ENCODE measurements around the gene FHL2. TPM values are rescaled to one million over a fixed set of nuclear protein-coding genes. Genes with fewer than 3 reads are reported as not detected.

FHL2 gene
- polyA plus RNA-seq, 1 donor (not counting 4 experiments of a cell fraction or from before 2014, with no cell fraction given), result 132 TPM

GRCh38 chr2:105324101-105324500 is 74.8 kb downstream of the FHL2 start:
- no peak for TF ChIP-seq EZH2 (IDR thresholded peaks at IDR 0.05; ENCODE audit: low read length)
- TF ChIP-seq CTCF (optimal IDR thresholded peaks at IDR 0.05 in 1 of 3, IDR thresholded peaks at IDR 0.05 in 1 of 3, conservative IDR thresholded peaks at IDR 0.05 in 1 of 3; ENCODE audit: extremely low read depth in 1 of 3, insufficient read depth in 2 of 3, low read length in 3 of 3), result no peak
- Histone ChIP-seq H3K4me2 (ENCODE audit: control insufficient read depth, extremely low read depth, insufficient read depth, low read depth, low read length) (peak overlapping the region; percentile 71), H3K9me1 (ENCODE audit: control insufficient read depth, extremely low read depth, insufficient read depth, low read length) (no peaks in the 10 kb centered on the region), H3K9ac (ENCODE audit: control insufficient read depth, extremely low read depth, insufficient read depth, low read length) (peak overlapping the region; percentile 65), H3K36me3 (ENCODE audit: control insufficient read depth in 2 of 2, extremely low read depth in 1 of 2, insufficient read depth in 2 of 2, low read length in 2 of 2) (no peaks in the 10 kb centered on the region), H2AFZ (ENCODE audit: control insufficient read depth, low read length) (no peak overlapping the region), H3K4me3 (ENCODE audit: control insufficient read depth in 2 of 3, extremely low read depth in 1 of 3, insufficient read depth in 2 of 3, low read depth in 1 of 3, low read length in 3 of 3) (peak overlapping the region in 2 of 3 experiments; percentile 34 to 49), H3K27me3 (ENCODE audit: control insufficient read depth, extremely low read depth, insufficient read depth, low read length) (no peaks in the 10 kb centered on the region), H3K9me3 (ENCODE audit: control insufficient read depth, low read depth, low read length) (no peaks in the 10 kb centered on the region), H3K79me2 (ENCODE audit: control insufficient read depth, insufficient read depth, low read length) (peaks cover 75% of the 10 kb centered on the region), H3K4me1 (ENCODE audit: control insufficient read depth, extremely low read depth, insufficient read depth, low read length) (peaks cover 45% of the 10 kb centered on the region), H4K20me1 (ENCODE audit: control insufficient read depth, extremely low read depth, insufficient read depth, low read length) (peaks cover 3% of the 10 kb centered on the region), H3K27ac (ENCODE audit: control insufficient read depth, insufficient read depth, low read length) (peak overlapping the region; percentile 73)
- no peak for FAIRE-seq
- dilution Hi-C loops (cut with MboI; ENCODE audit: extremely low pct_ligation_motif_present, low sequenced_read_pairs), result no loop called here
- no peak for DNase-seq (ENCODE audit: low read depth, low spot score)

GRCh38 chr2:105323111-105323510 is 75.7 kb downstream of the FHL2 start:
- FAIRE-seq, result no peak
- no peaks in the 10 kb centered on the region for H4K20me1 ChIP-seq (ENCODE audit: control insufficient read depth, extremely low read depth, insufficient read depth, low read length)
- H3K79me2 ChIP-seq (ENCODE audit: control insufficient read depth, insufficient read depth, low read length), result peaks cover 72% of the 10 kb centered on the region

More at GRCh38 chr2:105323111-105323510, 75.7 kb downstream of the FHL2 start:
- Histone ChIP-seq H3K9me1 (ENCODE audit: control insufficient read depth, extremely low read depth, insufficient read depth, low read length) (no peaks in the 10 kb centered on the region), H3K4me2 (ENCODE audit: control insufficient read depth, extremely low read depth, insufficient read depth, low read depth, low read length) (no peak overlapping the region), H2AFZ (ENCODE audit: control insufficient read depth, low read length) (no peak overlapping the region), H3K9ac (ENCODE audit: control insufficient read depth, extremely low read depth, insufficient read depth, low read length) (no peak overlapping the region), H3K9me3 (ENCODE audit: control insufficient read depth, low read depth, low read length) (no peaks in the 10 kb centered on the region), H3K36me3 (ENCODE audit: control insufficient read depth in 2 of 2, extremely low read depth in 1 of 2, insufficient read depth in 2 of 2, low read length in 2 of 2) (no peaks in the 10 kb centered on the region), H3K4me3 (ENCODE audit: control insufficient read depth in 2 of 3, extremely low read depth in 1 of 3, insufficient read depth in 2 of 3, low read depth in 1 of 3, low read length in 3 of 3) (no peak overlapping the region), H3K4me1 (ENCODE audit: control insufficient read depth, extremely low read depth, insufficient read depth, low read length) (peaks cover 43% of the 10 kb centered on the region), H3K27me3 (ENCODE audit: control insufficient read depth, extremely low read depth, insufficient read depth, low read length) (no peaks in the 10 kb centered on the region), H3K27ac (ENCODE audit: control insufficient read depth, insufficient read depth, low read length) (no peak overlapping the region)
- dilution Hi-C loops (cut with MboI; ENCODE audit: extremely low pct_ligation_motif_present, low sequenced_read_pairs), result no loop called here
- no peak for DNase-seq (ENCODE audit: low read depth, low spot score)
- TF ChIP-seq EZH2 (IDR thresholded peaks at IDR 0.05; ENCODE audit: low read length), result no peak
- no peak for TF ChIP-seq CTCF (optimal IDR thresholded peaks at IDR 0.05 in 1 of 3, IDR thresholded peaks at IDR 0.05 in 1 of 3, conservative IDR thresholded peaks at IDR 0.05 in 1 of 3; ENCODE audit: extremely low read depth in 1 of 3, insufficient read depth in 2 of 3, low read length in 3 of 3)
